Left hindlimb (tissue), 1 donor: ENCODE data around the gene ACER3.
"Not testable (repeated sequence)": the region's sequence is repeated elsewhere in the genome, so short reads cannot be mapped to it uniquely, and the experiment has no call there.

Source experiments
- DNase-seq: peaks from one replicate; pipeline ENCODE4 v3.0.0-alpha.2; 2018

The ACER3 gene

GRCh38 chr11:76944225-76944624 is 83.5 kb downstream of the ACER3 start:
- DNase-seq: no peak

DNA sequence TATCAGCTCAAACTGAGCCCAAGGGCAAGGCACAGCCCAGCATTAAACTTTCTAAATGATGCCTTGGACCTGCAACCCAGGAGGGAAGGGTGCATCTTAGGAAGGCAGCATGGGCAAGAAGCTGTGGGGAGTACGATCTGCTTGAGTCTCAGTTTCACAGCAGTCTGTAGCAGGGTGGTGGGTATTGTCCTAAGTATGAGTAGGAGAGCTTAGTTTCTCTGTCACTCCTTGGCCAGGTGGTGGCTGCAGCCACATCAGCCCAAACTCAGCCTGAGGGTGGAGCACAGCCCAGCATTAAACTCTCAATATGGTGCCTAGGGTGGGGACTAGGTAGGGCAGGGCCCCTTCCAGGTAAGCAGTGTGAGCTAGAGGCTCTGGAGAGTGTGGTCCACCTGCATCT is 85.5 kb downstream of the ACER3 start:
- no peak for DNase-seq

DNA sequence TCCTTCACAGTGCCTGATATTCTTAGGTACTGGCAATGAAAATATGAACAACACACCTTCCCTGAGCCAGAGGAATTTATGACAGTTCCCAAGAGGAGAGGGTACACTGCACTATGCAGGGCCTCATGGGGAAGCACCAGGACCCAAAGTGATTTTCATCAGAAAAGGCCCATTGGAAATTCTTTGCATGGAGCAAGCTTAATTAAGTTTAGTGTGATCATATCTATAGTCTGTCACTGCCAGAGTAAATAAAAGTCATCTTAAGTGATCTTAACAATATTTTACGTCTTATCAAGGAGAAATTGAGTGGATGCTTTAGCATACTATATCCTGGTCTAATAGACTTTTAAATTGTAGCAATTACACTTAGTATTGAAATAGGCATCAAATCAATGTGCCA is 86.5 kb downstream of the ACER3 start:
- DNase-seq: no peak

DNA sequence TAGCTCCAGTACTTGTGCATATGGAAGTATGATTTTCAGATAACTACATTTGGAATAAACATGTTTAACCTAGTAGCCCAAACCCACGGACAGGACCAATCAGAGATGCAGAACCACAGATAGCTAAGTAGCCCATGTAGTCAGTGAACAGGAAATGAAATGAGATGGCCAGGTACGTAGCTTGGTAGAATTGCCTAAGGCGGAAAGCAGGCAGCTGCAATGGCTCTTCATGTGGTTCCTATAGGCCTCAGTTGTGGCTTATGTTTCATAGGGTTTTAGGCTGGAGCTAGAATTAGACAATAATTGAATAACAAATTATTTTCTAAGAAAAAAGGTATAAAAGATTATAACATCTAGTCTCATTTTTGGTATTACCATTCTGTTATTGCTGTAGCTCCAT is 87.1 kb downstream of the ACER3 start:
- DNase-seq: no peak

- DNase-seq: no peak
These were observed 94.9 kb downstream of the ACER3 start for GRCh38 chr11:76955459-76956114.

DNA sequence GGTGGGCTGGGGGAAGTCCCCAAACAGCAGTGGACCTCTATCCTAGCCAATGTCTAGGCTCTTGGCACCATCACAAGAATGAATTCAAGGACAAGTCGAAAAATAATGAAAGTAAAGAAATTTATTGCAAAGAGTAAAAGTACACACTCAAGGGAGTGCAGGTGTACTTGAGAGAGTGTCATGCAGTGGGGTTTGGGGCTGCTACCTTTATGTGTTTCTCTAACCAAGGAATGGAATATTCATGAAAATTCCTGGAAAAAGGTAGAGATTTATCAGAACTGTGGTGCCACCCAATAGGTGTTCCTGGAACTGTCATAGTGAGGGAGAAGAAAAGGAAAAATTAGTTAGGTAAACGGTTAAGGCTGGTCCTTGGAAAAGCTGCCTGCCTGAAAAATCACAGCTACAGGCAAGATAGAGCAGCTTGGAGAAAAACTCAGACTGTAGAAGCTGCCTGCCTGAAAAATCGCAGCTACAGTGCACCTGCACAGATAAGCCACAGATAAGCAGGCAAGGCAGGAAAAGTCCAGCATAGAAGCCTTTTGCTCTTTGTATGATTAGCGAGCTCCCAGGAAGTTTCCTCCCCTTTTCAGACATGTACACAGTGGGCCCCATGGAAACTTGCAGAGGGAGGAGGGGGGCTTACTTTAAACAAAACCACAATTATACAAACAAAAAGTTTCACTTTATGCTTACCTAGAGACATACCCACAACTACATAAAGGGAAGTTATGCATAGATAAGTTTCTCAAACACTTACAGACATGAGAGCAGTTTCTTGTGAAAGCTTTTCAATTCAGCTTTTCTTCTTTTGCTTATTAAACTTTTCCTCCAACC is 102.1 kb downstream of the ACER3 start:
- no peak for DNase-seq

- DNase-seq: not testable (repeated sequence)
These were observed 102.9 kb downstream of the ACER3 start for GRCh38 chr11:76963417-76964168.

- no peak for DNase-seq
These were observed 111.3 kb downstream of the ACER3 start for GRCh38 chr11:76972051-76972450.

GRCh38 chr11:76974179-76974891 is 113.6 kb downstream of the ACER3 start:
- no peak for DNase-seq

DNA sequence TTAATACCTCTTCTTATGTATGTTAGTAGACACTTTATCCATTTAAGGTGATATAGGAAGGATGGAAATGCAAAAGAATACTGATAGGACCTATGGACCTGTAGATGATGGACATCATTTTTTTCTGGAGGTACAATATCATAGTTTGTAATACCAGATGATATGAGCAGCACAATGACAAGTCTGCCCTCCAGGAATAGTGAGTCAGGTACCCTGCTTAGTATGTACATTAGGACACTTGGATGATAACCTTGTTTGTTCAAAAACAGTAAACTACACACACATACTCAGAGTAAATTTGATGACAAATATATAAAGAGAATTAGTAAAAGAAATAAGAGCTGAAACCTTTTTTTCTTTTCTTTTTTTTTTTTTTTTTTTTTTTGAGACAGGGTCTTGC is 114.8 kb downstream of the ACER3 start:
- no peak for DNase-seq

- no peak for DNase-seq
These were observed 117.1 kb downstream of the ACER3 start for GRCh38 chr11:76977791-76978190.

- no peak for DNase-seq
These were observed 117.5 kb downstream of the ACER3 start for GRCh38 chr11:76978239-76978638.

- no peak for DNase-seq
These were observed 118.1 kb downstream of the ACER3 start for GRCh38 chr11:76978818-76979217.

DNA sequence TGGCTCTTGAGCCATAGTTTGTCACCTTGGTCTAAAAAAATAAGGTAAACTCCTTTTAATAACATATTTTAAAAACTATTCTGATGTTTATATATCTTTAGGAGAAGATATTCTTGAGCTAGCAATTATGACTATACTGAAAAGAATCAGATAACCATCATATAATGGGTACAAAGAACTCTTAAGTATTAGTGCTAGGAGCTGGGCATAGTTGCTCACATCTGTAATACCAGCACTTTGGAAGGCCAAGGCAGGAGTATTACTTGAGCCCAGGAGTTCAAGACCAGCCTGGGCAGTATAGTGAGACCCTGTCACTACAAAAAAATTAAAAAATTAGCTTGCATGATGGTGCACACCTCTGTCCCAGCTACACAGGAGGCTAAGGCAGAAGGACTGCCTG is 119.5 kb downstream of the ACER3 start:
- no peak for DNase-seq

DNA sequence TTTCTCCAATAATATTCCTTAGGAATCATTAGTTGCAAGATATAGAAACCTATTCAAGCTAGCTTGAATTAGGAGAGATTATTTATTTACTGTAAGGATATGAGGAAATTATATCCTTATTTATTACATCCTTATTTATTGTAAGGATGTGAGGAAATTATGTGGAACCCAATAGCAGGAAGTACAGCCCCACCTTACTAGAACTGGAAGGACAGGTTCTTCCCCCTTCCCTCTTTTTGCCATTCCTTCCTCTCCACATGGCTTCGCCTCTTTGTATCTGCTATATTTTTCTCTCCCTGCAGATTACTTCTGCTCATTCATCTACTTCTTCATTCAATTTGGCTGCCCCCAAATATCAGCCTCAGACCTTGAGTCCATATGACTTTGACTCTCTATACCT is 124.0 kb downstream of the ACER3 start:
- DNase-seq: no peak

- DNase-seq: no peak
These were observed 126.5 kb downstream of the ACER3 start for GRCh38 chr11:76987203-76987602.

DNA sequence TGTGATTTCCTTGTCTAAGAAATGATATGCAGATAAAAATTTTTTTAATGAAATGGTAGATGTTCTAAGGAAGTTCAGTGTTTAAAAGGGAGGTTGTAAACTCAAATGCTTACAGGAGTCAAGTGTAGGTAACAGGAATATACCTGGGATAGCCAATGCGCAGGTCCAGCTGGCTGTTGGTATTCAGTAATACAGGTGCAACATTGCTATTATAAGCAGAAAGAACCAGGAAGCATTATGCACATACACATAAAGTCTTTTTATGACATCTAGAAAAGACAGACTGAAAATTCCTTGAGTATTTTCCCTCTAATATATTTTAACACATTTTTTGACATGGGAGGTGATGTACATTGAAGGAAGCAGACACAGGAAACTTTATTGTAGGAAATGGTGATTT is 129.9 kb downstream of the ACER3 start:
- DNase-seq: no peak

DNA sequence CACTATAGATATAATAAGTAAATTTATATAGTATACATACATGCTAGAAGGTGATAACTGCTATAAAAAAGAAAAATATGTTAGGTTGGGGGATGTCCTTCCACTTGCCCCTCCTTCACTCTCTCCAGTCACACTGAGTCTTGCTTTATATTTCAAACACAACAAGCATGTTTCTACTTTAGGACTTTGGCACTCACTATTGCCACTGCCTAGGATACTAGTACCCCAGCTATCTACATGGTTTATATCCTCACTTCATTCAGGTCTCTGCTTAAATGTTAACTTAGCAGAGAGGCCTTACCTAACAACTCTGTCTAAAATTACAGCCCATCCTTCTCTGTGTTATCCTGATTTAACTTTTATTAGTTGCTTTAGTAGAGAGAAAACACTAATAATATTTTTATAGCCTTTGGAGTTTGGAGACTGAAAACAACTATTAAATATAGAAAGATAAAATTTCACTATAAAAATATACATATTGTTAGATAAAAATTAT is 134.4 kb downstream of the ACER3 start:
- no peak for DNase-seq

DNA sequence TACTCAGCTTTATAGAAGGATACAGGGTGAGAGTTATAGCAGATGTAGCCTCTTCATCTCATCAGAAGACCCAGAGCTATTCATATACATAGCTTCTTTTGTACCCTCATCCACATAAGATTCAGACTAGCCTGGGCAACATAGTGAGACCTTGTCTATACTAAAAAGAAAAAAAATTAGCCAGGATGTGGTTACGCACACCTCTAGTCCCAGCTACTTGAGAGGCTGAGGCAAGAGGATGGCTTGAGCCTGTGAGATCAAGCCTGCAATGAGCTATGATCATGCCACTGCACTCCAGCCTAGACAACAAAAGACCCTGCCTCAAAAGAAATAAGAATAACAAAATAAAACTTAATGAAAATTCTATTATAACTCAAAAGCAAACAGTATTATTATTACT is 136.8 kb downstream of the ACER3 start:
- DNase-seq: no peak

DNA sequence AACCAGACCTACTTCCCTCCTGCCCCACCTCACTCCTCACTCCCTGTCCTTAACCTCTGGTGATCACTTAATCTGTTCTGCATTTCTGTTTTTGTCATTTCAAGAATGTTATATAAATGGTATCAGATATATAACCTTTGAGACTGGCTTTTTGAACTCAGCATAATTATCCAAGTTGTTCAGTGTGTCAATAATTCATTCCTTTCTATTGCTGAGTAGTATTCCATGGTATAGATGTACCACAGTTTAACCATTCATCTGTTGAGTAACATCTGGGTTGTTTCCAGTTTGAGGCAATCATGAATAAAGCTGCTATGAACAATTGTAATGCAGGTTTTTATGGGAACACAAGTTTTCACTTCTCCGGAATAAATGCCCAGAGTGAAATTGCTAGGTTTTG is 138.9 kb downstream of the ACER3 start:
- no peak for DNase-seq

DNA sequence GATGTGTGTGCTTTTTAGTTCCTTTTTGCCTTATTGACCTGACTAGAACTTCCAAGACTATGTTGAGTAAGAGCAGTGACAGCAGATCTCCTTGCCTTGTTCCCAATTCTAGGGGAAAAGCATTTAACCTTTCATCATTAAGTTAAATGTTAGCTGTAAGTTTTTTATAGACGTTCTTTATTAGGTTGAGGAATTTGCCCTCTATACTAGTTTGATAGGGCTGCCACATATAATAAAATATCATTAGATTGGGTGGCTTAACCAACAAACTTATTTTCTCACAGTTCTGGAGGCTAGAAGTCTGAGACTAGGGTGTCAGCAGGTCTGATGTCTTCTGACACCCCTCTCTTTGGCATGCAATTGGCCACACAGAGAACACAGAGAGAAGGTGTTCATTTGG is 140.9 kb downstream of the ACER3 start:
- DNase-seq: no peak

- no peak for DNase-seq
These were observed 142.1 kb downstream of the ACER3 start for GRCh38 chr11:77002776-77003175.

GRCh38 chr11:77003963-77004362 is 143.2 kb downstream of the ACER3 start:
- DNase-seq: no peak
